Calu3 (cell line): Measurements from ENCODE around the gene PPP1R9A. TPM values are rescaled to one million over a fixed set of nuclear protein-coding genes. Genes with fewer than 3 reads are reported as not detected.

Experiments
- BruUV-seq: library from RNA; stranded (reverse); fragments of 400-500 nt; replicated peaks from 2 replicates; lab custom pipeline; 2021; lab: Mats Ljungman, UMichigan
- CTCF ChIA-PET: fragments of 300-600 bp; sonication (Branson Sonifier 250); formaldehyde crosslinking; loops from one replicate; lab custom pipeline; 2022; ENCODE audit warnings: antibody characterized with exemption; lab: Charles Lee
- DNase-seq: peaks from one replicate; pipeline ENCODE4 v3.0.0; 2022
- H3K27ac Mint-ChIP-seq: one replicate; pipeline ENCODE4 v1.8.0; 2022; ENCODE audit warnings: mixed read lengths; ENCODE audit not compliant: unreplicated experiment
- H3K27me3 Mint-ChIP-seq: one replicate; pipeline ENCODE4 v1.8.0; 2022; ENCODE audit warnings: mixed read lengths; ENCODE audit not compliant: unreplicated experiment
- H3K36me3 Mint-ChIP-seq: one replicate; pipeline ENCODE4 v1.8.0; 2022; ENCODE audit warnings: mild to moderate bottlenecking, moderate library complexity, mixed read lengths; ENCODE audit not compliant: insufficient read depth, unreplicated experiment
- H3K4me1 Mint-ChIP-seq: one replicate; pipeline ENCODE4 v1.8.0; 2022; ENCODE audit warnings: mild to moderate bottlenecking, low read depth, mixed read lengths; ENCODE audit not compliant: unreplicated experiment
- H3K4me3 Mint-ChIP-seq: one replicate; pipeline ENCODE4 v1.8.0; 2022; ENCODE audit warnings: mild to moderate bottlenecking, low read depth, moderate library complexity, mixed read lengths; ENCODE audit not compliant: unreplicated experiment
- H3K9me3 Mint-ChIP-seq: one replicate; pipeline ENCODE4 v1.8.0; 2022; ENCODE audit warnings: low read depth, mixed read lengths; ENCODE audit not compliant: unreplicated experiment
- CTCF ChIP-seq: fragments of 200-600 bp; IDR thresholded peaks from one replicate; pipeline ENCODE4 v1.8.0; 2022; ENCODE audit warnings: antibody characterized with exemption; ENCODE audit not compliant: unreplicated experiment
- intact Hi-C: fragments of 100-400 bp; cut with micrococcal nuclease; formaldehyde crosslinking; loops from one replicate; pipeline ENCODE4 v1.10.0; 2022; ENCODE audit not compliant: unreplicated experiment
- total RNA-seq: library from RNA; stranded (reverse); gene quantifications from 2 replicates; pipeline ENCODE4 v1.2.3, GENCODE V29; 2022

Gene PPP1R9A
- total RNA-seq, 1 experiment from 2014 or later: 19.4 TPM

GRCh38 chr7:94949532-94949931, 42.1 kb downstream of the PPP1R9A start:
- Mint-ChIP-seq H3K9me3 (no peaks in the 10 kb centered on the region), H3K36me3 (no peaks in the 10 kb centered on the region), H3K27ac (no peak overlapping the region), H3K4me3 (no peak overlapping the region), H3K27me3 (no peaks in the 10 kb centered on the region), H3K4me1 (no peaks in the 10 kb centered on the region)
- no peak for TF ChIP-seq CTCF
- BruUV-seq: no TSS peak
- intact Hi-C loops: no loop called here
- no peak for DNase-seq
- CTCF ChIA-PET: no interaction called here

GRCh38 chr7:94955807-94956206, 48.4 kb downstream of the PPP1R9A start:
- Mint-ChIP-seq H3K4me1 (peaks cover 29% of the 10 kb centered on the region), H3K4me3 (no peak overlapping the region), H3K36me3 (no peaks in the 10 kb centered on the region), H3K9me3 (no peaks in the 10 kb centered on the region), H3K27me3 (no peaks in the 10 kb centered on the region), H3K27ac (no peak overlapping the region)
- intact Hi-C loops: no loop called here
- no peak for TF ChIP-seq CTCF
- no TSS peak for BruUV-seq
- CTCF ChIA-PET: no interaction called here
- no peak for DNase-seq

- Mint-ChIP-seq H3K9me3 (no peaks in the 10 kb centered on the region), H3K36me3 (no peaks in the 10 kb centered on the region), H3K27me3 (no peaks in the 10 kb centered on the region), H3K4me1 (peaks cover 29% of the 10 kb centered on the region), H3K4me3 (no peak overlapping the region), H3K27ac (peak overlapping the region; percentile 79)
- intact Hi-C loops: no loop called here
- no peak for TF ChIP-seq CTCF
- BruUV-seq: no TSS peak
- no peak for DNase-seq
- CTCF ChIA-PET: interaction anchor here (0.5 kb wide), 1 partner anchor 73 kb away, joined by 4 read pairs; no protein-coding TSS in a partner anchor
Measured at GRCh38 chr7:94957061-94957460, 49.7 kb downstream of the PPP1R9A start.

GRCh38 chr7:94962661-94963060, 55.3 kb downstream of the PPP1R9A start:
- BruUV-seq: no TSS peak
- no peaks in the 10 kb centered on the region for H3K9me3 Mint-ChIP-seq
- H3K4me3 Mint-ChIP-seq: no peak overlapping the region
- H3K4me1 Mint-ChIP-seq: peaks cover 33% of the 10 kb centered on the region
- CTCF ChIA-PET: no interaction called here
- intact Hi-C loops: loop anchor here (5.0 kb wide), 1 partner anchor 50 kb away; no protein-coding TSS in a partner anchor
- no peak overlapping the region for H3K27ac Mint-ChIP-seq
- H3K36me3 Mint-ChIP-seq: no peaks in the 10 kb centered on the region
- no peaks in the 10 kb centered on the region for H3K27me3 Mint-ChIP-seq
- DNase-seq: no peak
- no peak for TF ChIP-seq CTCF
